Liver (tissue), 9 donors: ENCODE results near the gene PIGP. TPM values are rescaled to one million over a fixed set of nuclear protein-coding genes. Genes with fewer than 3 reads are reported as not detected.
A peak's percentile ranks its signal among the peaks of the same experiment; 100 is the strongest.

Experiments used
- DNase-seq: peaks from one replicate; pipeline ENCODE4 v3.0.0-alpha.2; 2017; ENCODE audit warnings: low spot score
- H3K27ac ChIP-seq, 2 donors: one replicate each; pipeline ENCODE4 v1.7.0; 2013; ENCODE audit warnings: inconsistent platforms in 2 of 2, low read length in 2 of 2, control low read depth in 1 of 2, low read depth in 1 of 2, mild to moderate bottlenecking in 1 of 2
- H3K27me3 ChIP-seq, 4 donors: one replicate each; pipeline versions ENCODE4 v1.6.1 to v1.7.0; 2013; ENCODE audit warnings: low read length in 3 of 4, inconsistent platforms in 1 of 4, mild to moderate bottlenecking in 1 of 4, moderate library complexity in 1 of 4; ENCODE audit not compliant: control insufficient read depth in 4 of 4, insufficient read depth in 4 of 4
- H3K36me3 ChIP-seq, 4 donors: one replicate each; pipeline versions ENCODE4 v1.6.1 to v1.7.0; 2013; ENCODE audit warnings: low read length in 3 of 4, mild to moderate bottlenecking in 3 of 4, low read depth in 1 of 4, moderate library complexity in 1 of 4; ENCODE audit not compliant: control insufficient read depth in 4 of 4, insufficient read depth in 3 of 4
- H3K4me1 ChIP-seq, 4 donors: one replicate each; pipeline versions ENCODE4 v1.6.1 to v1.7.0; 2013; ENCODE audit warnings: low read length in 3 of 4, mild to moderate bottlenecking in 3 of 4, moderate library complexity in 1 of 4; ENCODE audit not compliant: control insufficient read depth in 4 of 4, insufficient read depth in 4 of 4
- H3K4me3 ChIP-seq, 3 donors: one replicate each; pipeline versions ENCODE4 v1.6.1 to v1.7.0; 2013; ENCODE audit warnings: low read length in 3 of 3, control low read depth in 1 of 3, low read depth in 1 of 3, mild to moderate bottlenecking in 1 of 3
- H3K9ac ChIP-seq, 2 donors: one replicate each; pipeline ENCODE4 v1.7.0; 2013; ENCODE audit warnings: low read length in 2 of 2, mild to moderate bottlenecking in 2 of 2, moderate library complexity in 2 of 2, control low read depth in 1 of 2, low read depth in 1 of 2
- H3K9me3 ChIP-seq, 4 donors: one replicate each; pipeline versions ENCODE4 v1.6.1 to v1.7.0; 2013; ENCODE audit warnings: low read length in 3 of 4; ENCODE audit not compliant: control insufficient read depth in 4 of 4
- CTCF ChIP-seq: fragments of 150-350 bp; IDR thresholded peaks from 2 replicates; pipeline ENCODE4 v1.5.1; 2017; ENCODE audit warnings: improper control_type of control experiment, low read depth, low read length; ENCODE audit not compliant: missing input control
- EGR1 ChIP-seq, 2 donors: IDR thresholded peaks; 2 replicates each; pipeline ENCODE4 v1.6.1; 2016 to 2018; ENCODE audit warnings: antibody characterized with exemption in 2 of 2, low read depth in 2 of 2
- FOXA1 ChIP-seq: IDR thresholded peaks from 2 replicates; pipeline ENCODE4 v1.6.1; 2016; ENCODE audit warnings: antibody characterized with exemption
- FOXA2 ChIP-seq: IDR thresholded peaks from 2 replicates; pipeline ENCODE4 v1.6.1; 2016; ENCODE audit warnings: antibody characterized with exemption
- GABPA ChIP-seq, 2 donors: IDR thresholded peaks in 1 of 2; conservative IDR thresholded peaks in 1 of 2; 2 replicates each; pipeline ENCODE4 v1.6.1; 2016; ENCODE audit warnings: antibody characterized with exemption in 2 of 2, mild to moderate bottlenecking in 1 of 2, moderate library complexity in 1 of 2
- HNF4A ChIP-seq, 2 donors: conservative IDR thresholded peaks; 2 replicates each; pipeline ENCODE4 v1.6.1; 2016; ENCODE audit warnings: antibody characterized with exemption in 2 of 2, mild to moderate bottlenecking in 2 of 2
- HNF4G ChIP-seq: IDR thresholded peaks from 2 replicates; pipeline ENCODE4 v1.6.1; 2016; ENCODE audit warnings: antibody characterized with exemption
- JUND ChIP-seq, 2 donors: IDR thresholded peaks; 2 replicates each; pipeline ENCODE4 v1.6.1; 2016; ENCODE audit warnings: antibody characterized with exemption in 2 of 2
- NR2F2 ChIP-seq: IDR thresholded peaks from 2 replicates; pipeline ENCODE4 v1.6.1; 2016; ENCODE audit warnings: antibody characterized with exemption
- RAD21 ChIP-seq, 2 donors: IDR thresholded peaks; 2 replicates each; pipeline ENCODE4 v1.6.1; 2016; ENCODE audit warnings: antibody characterized with exemption in 2 of 2, mild to moderate bottlenecking in 2 of 2
- RXRA ChIP-seq, 2 donors: IDR thresholded peaks; 2 replicates each; pipeline ENCODE4 v1.6.1; 2017 to 2018; ENCODE audit warnings: antibody characterized with exemption in 2 of 2, mild to moderate bottlenecking in 1 of 2
- SP1 ChIP-seq: IDR thresholded peaks from 2 replicates; pipeline ENCODE4 v1.6.1; 2018; ENCODE audit warnings: antibody characterized with exemption, mild to moderate bottlenecking
- TAF1 ChIP-seq: conservative IDR thresholded peaks from 2 replicates; pipeline ENCODE4 v1.6.1; 2016; ENCODE audit warnings: antibody characterized with exemption, mild to moderate bottlenecking
- YY1 ChIP-seq: IDR thresholded peaks from 2 replicates; pipeline ENCODE4 v1.6.1; 2016; ENCODE audit warnings: antibody characterized with exemption, mild to moderate bottlenecking
- ZBTB33 ChIP-seq: IDR thresholded peaks from 2 replicates; pipeline ENCODE4 v1.6.1; 2016; ENCODE audit warnings: antibody characterized with exemption
- polyA plus RNA-seq, 2 donors: library from polyadenylated mRNA; stranded (reverse) in 1 of 2; unstranded in 1 of 2; fragments of 200-250 nt in 1 of 2; fragments of >200 nt in 1 of 2; fragmentation: Nextera tagmentation in 1 of 2; extraction: Ambion mirVana in 1 of 2; gene quantifications; one replicate each; pipeline versions ENCODE4 v1.2.1 to v1.2.3, GENCODE V29; 2013 to 2015
- total RNA-seq, 2 donors: library from RNA; depleted of rRNA; stranded (reverse); fragments of >200 nt; gene quantifications; one replicate each; pipeline ENCODE4 v1.2.3, GENCODE V29; 2014
- TF ChIP-seq, protein P1 (sequence below): IDR thresholded peaks from 2 replicates; pipeline ENCODE4 v1.6.1; 2016; ENCODE audit warnings: antibody characterized with exemption
- TF ChIP-seq, protein P2 (sequence below): IDR thresholded peaks from 2 replicates; pipeline ENCODE4 v1.6.1; 2016; ENCODE audit warnings: antibody characterized with exemption, mild to moderate bottlenecking
- TF ChIP-seq, protein P3 (sequence below): IDR thresholded peaks from 2 replicates; pipeline ENCODE4 v1.6.1; 2016; ENCODE audit warnings: antibody characterized with exemption
- donor health status: healthy.
- donor health status: healthy.
- donor health status: healthy.
- donor health status: healthy.
- donor health status: healthy.

PIGP gene
- total and polyA plus RNA-seq, 4 donors, result 3.8 to 26.2 (median 11.7) TPM

- H3K36me3 ChIP-seq, result peaks cover 0 to 2% (median 0%) of the 10 kb centered on the region in 4 donors
- TF ChIP-seq, protein P1, sequence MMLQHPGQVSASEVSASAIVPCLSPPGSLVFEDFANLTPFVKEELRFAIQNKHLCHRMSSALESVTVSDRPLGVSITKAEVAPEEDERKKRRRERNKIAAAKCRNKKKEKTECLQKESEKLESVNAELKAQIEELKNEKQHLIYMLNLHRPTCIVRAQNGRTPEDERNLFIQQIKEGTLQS, result no peak
- TF ChIP-seq YY1 (peak; percentile 28), FOXA1 (peak; percentile 95), NR2F2 (no peak), GABPA (IDR thresholded peaks at IDR 0.05 in 1 of 2, conservative IDR thresholded peaks at IDR 0.05 in 1 of 2) (no peak), HNF4A (conservative IDR thresholded peaks at IDR 0.05) (peak; percentile 59 to 74), HNF4G (no peak), CTCF (no peak), JUND (IDR thresholded peaks at IDR 0.05) (peak in 1 of 2 donors; percentile 33), RAD21 (IDR thresholded peaks at IDR 0.05) (no peak), FOXA2 (peak; percentile 95), SP1 (peak; percentile 18), ZBTB33 (no peak), EGR1 (IDR thresholded peaks at IDR 0.05; ENCODE audit: low read depth in 2 of 2) (no peak), RXRA (IDR thresholded peaks at IDR 0.05) (peak; percentile 29 to 70), TAF1 (no peak)
- TF ChIP-seq, protein P2, sequence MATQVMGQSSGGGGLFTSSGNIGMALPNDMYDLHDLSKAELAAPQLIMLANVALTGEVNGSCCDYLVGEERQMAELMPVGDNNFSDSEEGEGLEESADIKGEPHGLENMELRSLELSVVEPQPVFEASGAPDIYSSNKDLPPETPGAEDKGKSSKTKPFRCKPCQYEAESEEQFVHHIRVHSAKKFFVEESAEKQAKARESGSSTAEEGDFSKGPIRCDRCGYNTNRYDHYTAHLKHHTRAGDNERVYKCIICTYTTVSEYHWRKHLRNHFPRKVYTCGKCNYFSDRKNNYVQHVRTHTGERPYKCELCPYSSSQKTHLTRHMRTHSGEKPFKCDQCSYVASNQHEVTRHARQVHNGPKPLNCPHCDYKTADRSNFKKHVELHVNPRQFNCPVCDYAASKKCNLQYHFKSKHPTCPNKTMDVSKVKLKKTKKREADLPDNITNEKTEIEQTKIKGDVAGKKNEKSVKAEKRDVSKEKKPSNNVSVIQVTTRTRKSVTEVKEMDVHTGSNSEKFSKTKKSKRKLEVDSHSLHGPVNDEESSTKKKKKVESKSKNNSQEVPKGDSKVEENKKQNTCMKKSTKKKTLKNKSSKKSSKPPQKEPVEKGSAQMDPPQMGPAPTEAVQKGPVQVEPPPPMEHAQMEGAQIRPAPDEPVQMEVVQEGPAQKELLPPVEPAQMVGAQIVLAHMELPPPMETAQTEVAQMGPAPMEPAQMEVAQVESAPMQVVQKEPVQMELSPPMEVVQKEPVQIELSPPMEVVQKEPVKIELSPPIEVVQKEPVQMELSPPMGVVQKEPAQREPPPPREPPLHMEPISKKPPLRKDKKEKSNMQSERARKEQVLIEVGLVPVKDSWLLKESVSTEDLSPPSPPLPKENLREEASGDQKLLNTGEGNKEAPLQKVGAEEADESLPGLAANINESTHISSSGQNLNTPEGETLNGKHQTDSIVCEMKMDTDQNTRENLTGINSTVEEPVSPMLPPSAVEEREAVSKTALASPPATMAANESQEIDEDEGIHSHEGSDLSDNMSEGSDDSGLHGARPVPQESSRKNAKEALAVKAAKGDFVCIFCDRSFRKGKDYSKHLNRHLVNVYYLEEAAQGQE, result no peak
- TF ChIP-seq, protein P3, sequence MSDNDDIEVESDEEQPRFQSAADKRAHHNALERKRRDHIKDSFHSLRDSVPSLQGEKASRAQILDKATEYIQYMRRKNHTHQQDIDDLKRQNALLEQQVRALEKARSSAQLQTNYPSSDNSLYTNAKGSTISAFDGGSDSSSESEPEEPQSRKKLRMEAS, result peak; percentile 73
- DNase-seq, result no peak
These were observed 10.1 kb upstream of the PIGP start for GRCh38 chr21:37082856-37083528.

More at GRCh38 chr21:37082856-37083528, 10.1 kb upstream of the PIGP start:
- no peaks in the 10 kb centered on the region for H3K27me3 ChIP-seq
- no peak overlapping the region for H3K27ac ChIP-seq
- no peaks in the 10 kb centered on the region for H3K9me3 ChIP-seq
- H3K4me3 ChIP-seq, result no peak overlapping the region
- H3K4me1 ChIP-seq, result peaks cover 9 to 15% (median 12%) of the 10 kb centered on the region in 4 donors
- no peak overlapping the region for H3K9ac ChIP-seq
